Measurements from ENCODE around the gene TASOR. TPM values are rescaled to one million over a fixed set of nuclear protein-coding genes. Genes with fewer than 3 reads are reported as not detected.

TASOR gene
- total RNA-seq = 58.8 and 104 TPM in 2 replicates

GRCh38 chr3:56683122-56683817 lies at the start of gene TASOR:
TSS of gene TASOR (minus strand) at chr3:56683265. CDS start at chr3:56683006, 259 bp downstream.

Other genes starting within 250 kb of the TASOR start
- gene ERC2, start 214.8 kb downstream of the TASOR start, total RNA-seq = 0.21 and 0.34 TPM in 2 replicates
- gene CCDC66, start 126.1 kb downstream of the TASOR start, total RNA-seq = 17.1 and 30.0 TPM in 2 replicates
- gene ARHGEF3, start 118.7 kb upstream of the TASOR start, total RNA-seq = 9.6 and 36.2 TPM in 2 replicates

Data from nasal cavity respiratory epithelium epithelial cell of viscerocranial mucosa (primary cell).